GM06990 (cell line): ENCODE results near the gene DDIT4.

Experiments used
- DNase-seq: peaks from one replicate; pipeline ENCODE4 v3.0.0-alpha.2; 2011; ENCODE audit not compliant: insufficient read length; ENCODE audit errors: extremely low read depth
- H3K27me3 ChIP-seq: replicated peaks from 2 replicates; pipeline ENCODE4 v1.6.0; 2011; ENCODE audit warnings: low read length; ENCODE audit not compliant: control insufficient read depth, insufficient read depth
- H3K36me3 ChIP-seq: 2 replicates; pipeline ENCODE4 v1.5.1; 2011; ENCODE audit warnings: low read length; ENCODE audit not compliant: control insufficient read depth, insufficient read depth
- H3K4me3 ChIP-seq: replicated peaks from 2 replicates; pipeline ENCODE4 v1.5.1; 2011; ENCODE audit warnings: low read depth, mild to moderate bottlenecking, control low read depth, low read length
- CTCF ChIP-seq: IDR thresholded peaks from 2 replicates; pipeline ENCODE4 v1.5.1; 2011; ENCODE audit warnings: low read length, control low read depth, mild to moderate bottlenecking, inconsistent platforms; ENCODE audit not compliant: insufficient read depth, poor library complexity, severe bottlenecking

DDIT4 gene

GRCh38 chr10:72318418-72319262 is 44.9 kb downstream of the DDIT4 start:
- Histone ChIP-seq H3K4me3 (peak overlapping the region; percentile 64), H3K36me3 (no peaks in the 10 kb centered on the region), H3K27me3 (no peaks in the 10 kb centered on the region)
- no peak for DNase-seq
- no peak for TF ChIP-seq CTCF

- H3K4me3 ChIP-seq: peak overlapping the region; percentile 64
- peak; percentile 92 for DNase-seq
- no peaks in the 10 kb centered on the region for H3K36me3 ChIP-seq
- no peaks in the 10 kb centered on the region for H3K27me3 ChIP-seq
- no peak for TF ChIP-seq CTCF
Measured at GRCh38 chr10:72319416-72320254, 45.9 kb downstream of the DDIT4 start.

GRCh38 chr10:72320676-72321247 is 47.0 kb downstream of the DDIT4 start:
- H3K4me3 ChIP-seq: peak overlapping the region; percentile 37
- DNase-seq: peak; percentile 84
- TF ChIP-seq CTCF: no peak
- no peaks in the 10 kb centered on the region for H3K27me3 ChIP-seq
- no peaks in the 10 kb centered on the region for H3K36me3 ChIP-seq

- no peaks in the 10 kb centered on the region for H3K27me3 ChIP-seq
- H3K36me3 ChIP-seq: no peaks in the 10 kb centered on the region
- H3K4me3 ChIP-seq: peak overlapping the region; percentile 37
- no peak for TF ChIP-seq CTCF
- no peak for DNase-seq
Measured at GRCh38 chr10:72321248-72322029, 47.7 kb downstream of the DDIT4 start.

- no peak overlapping the region for H3K4me3 ChIP-seq
- no peaks in the 10 kb centered on the region for H3K27me3 ChIP-seq
- no peak for TF ChIP-seq CTCF
- H3K36me3 ChIP-seq: no peaks in the 10 kb centered on the region
- DNase-seq: no peak
Measured at GRCh38 chr10:72322030-72322279, 48.2 kb downstream of the DDIT4 start.
